Islet precursor cell (in vitro differentiated cells): ENCODE measurements around the gene CYP1A1.

ENCODE experiments used
- DNase-seq: peaks from one replicate; pipeline ENCODE4 v3.0.0-alpha.2; 2018

Gene CYP1A1

DNA sequence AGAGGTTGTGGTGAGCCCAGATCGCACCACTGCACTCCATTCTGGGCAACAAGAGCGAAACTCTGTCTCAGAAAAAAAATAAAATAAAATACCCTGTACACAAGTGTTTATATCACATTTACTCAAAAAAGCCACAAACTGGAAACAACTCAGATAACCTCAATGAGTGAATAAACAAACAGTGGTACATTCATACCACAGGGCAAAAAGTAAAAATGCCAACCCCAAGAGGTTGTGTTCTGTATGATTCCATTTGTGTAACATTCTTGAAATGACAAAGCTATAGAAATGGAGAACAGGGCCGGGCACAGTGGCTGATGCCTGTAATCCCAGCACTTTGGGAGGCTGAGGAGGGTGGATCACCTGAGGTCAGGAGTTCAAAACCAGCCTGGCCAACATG lies 42.4 kb downstream of the CYP1A1 start:
- no peak for DNase-seq

DNA sequence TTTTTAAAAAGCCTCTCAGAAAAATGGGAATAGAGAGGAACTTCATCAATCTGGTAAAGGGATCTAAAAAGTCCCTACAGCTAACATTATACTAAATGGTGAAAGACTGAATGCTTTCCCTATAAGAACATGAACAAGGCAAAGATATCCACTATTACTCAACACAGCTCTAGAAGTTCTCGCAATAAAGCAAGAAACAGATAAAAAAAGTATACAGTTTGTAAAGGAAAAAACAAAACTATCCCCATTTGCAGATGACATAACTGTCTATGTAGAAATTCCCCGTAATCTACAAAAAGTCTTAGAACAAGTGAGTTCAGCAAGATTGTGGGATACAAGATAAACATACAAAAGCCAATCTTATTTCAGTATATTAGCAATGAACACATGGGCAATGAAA lies 44.9 kb downstream of the CYP1A1 start:
- no peak for DNase-seq

DNA sequence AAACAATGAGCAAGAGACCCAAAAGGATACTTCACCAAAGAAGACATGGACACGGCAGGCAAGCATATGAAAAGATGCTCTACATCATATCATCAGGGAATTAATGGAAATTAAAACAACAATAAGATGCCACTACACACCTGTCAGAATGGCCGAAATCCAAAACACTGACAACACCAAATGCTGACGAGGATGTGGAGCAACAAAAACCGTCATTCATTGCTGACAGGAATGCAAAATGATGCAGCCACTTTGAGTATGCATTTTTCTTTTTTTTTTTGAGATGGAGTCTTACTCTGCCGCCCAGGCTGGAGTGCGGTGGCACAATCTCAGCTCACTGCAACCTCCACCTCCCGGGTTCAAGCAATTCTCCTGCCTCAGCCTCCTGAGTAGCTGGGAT lies 48.5 kb downstream of the CYP1A1 start:
- no peak for DNase-seq

DNA sequence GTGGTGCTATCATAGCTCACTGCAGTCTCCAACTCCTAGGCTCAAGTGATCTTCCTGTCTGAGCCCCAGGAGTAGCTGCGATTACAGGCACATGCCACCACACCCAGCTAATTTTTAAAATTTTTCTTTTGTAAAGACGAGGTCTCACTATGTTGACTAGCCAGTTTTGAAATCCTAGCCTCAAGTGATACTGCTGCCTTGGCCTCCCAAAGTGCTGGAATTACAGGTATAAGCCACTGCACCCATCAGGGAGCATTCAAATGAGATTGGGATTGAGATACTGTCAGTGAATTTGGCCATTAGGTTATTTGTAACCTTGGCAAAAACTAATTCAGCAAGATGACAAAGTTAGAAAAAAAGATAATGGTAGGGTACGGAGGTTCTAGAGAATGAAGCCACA lies 51.2 kb downstream of the CYP1A1 start:
- DNase-seq: no peak

DNA sequence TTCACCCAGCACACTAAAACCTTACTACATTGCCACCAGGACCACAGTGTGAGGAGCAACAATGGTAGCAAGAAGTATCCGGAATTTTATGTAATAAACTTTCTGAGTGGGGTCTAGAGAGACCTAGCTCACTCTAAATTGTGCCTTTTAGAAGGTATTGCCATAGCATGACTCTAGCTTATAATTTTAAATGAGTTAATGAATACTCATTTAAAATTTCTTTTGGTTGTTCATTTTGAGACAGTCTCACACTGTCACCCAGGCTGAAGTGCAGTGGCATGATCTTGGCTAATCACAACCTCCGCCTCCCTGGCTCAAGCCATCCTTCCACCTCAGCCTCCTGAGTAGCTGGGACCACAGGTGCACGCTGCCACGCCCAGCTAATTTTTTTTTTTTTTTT lies 55.7 kb downstream of the CYP1A1 start:
- DNase-seq: no peak
